ENCODE measurements around the gene EMID1.

EMID1 gene

DNA sequence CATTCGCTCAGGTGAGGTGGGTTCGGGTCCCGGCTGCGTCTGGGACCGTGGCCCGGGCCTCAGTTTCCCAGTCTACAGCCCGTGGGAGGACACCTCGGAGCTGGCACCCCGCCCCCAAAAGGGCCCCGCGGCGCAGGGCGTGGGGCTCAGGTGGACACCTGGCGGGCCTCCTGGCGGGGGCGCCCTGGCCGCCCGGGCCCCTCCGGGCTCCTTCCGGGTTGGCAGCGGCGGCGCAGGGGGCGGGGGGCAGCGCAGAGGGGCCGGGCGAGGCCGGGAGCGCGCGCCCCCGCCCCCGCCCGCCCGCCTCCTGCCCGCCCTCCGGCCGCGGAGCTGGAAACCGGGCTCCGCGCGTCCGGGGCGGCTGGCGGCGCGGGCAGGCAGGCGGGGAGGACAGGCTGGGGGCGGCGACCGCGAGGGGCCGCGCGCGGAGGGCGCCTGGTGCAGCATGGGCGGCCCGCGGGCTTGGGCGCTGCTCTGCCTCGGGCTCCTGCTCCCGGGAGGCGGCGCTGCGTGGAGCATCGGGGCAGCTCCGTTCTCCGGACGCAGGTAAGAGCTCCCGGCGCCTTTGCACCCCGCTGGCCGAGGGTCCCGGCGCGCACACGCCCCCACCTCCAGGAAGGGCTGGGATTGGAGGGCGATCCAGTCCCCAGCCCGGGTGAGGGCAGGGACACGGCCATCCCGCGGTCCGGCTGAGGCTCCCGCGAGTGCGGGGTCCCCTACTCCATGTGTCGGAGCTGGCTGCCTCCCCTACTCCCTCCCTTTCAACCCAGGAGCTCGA lies at the start of gene EMID1:
TSS of gene EMID1 (plus strand) at position 303 of the 778 bp plus-strand sequence. CDS start at position 446, 143 bp downstream.
- TF ChIP-seq, protein P1, sequence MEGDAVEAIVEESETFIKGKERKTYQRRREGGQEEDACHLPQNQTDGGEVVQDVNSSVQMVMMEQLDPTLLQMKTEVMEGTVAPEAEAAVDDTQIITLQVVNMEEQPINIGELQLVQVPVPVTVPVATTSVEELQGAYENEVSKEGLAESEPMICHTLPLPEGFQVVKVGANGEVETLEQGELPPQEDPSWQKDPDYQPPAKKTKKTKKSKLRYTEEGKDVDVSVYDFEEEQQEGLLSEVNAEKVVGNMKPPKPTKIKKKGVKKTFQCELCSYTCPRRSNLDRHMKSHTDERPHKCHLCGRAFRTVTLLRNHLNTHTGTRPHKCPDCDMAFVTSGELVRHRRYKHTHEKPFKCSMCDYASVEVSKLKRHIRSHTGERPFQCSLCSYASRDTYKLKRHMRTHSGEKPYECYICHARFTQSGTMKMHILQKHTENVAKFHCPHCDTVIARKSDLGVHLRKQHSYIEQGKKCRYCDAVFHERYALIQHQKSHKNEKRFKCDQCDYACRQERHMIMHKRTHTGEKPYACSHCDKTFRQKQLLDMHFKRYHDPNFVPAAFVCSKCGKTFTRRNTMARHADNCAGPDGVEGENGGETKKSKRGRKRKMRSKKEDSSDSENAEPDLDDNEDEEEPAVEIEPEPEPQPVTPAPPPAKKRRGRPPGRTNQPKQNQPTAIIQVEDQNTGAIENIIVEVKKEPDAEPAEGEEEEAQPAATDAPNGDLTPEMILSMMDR (IDR thresholded peaks at IDR 0.05; ENCODE audit: low read depth, low read length, missing control alignments) = peak; percentile 37
- peaks cover 3% of the 10 kb centered on the region for H3K27me3 ChIP-seq (replicated peaks)
- in situ Hi-C loops (cut with HindIII; ENCODE audit: low pct_ligation_motif_present, low sequenced_read_pairs) = no loop called here
- peak within 1 kb of the TSS; percentile 47 for H3K4me3 ChIP-seq (ENCODE audit: low read depth, low read length)
- H3K36me3 ChIP-seq (replicated peaks) = no peaks in the 10 kb centered on the region
- DNase-seq = no peak
- no peak within 1 kb of the TSS for H3K27ac ChIP-seq

DNA sequence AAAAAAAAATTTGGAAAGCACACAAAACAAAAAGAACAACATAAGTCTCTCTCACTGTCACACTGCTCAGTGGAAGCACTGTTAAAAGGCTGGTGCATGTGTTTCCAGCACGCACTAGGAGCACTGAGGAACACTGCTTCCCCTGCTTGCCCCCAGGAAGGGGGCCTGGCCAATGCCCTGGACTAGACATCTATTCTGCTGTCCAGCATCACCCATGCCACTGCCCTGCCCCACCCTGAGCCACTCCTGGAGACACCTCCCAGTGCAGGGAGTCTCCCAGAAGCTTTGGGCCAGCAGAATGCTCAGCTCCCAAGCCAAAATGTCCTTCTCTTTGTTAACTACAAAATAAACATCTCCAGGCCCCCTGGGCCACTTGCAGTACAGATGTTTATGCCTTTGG lies 49.7 kb upstream of the EMID1 start:
- no peak overlapping the region for H3K4me3 ChIP-seq (ENCODE audit: low read depth, low read length)
- in situ Hi-C loops (cut with HindIII; ENCODE audit: low pct_ligation_motif_present, low sequenced_read_pairs) = no loop called here
- no peak for DNase-seq
- H3K27ac ChIP-seq = no peak overlapping the region
- H3K27me3 ChIP-seq (replicated peaks) = no peaks in the 10 kb centered on the region
- H3K36me3 ChIP-seq (replicated peaks) = no peaks in the 10 kb centered on the region
- TF ChIP-seq, protein P1 (IDR thresholded peaks at IDR 0.05; ENCODE audit: low read depth, low read length, missing control alignments) = no peak

DNA sequence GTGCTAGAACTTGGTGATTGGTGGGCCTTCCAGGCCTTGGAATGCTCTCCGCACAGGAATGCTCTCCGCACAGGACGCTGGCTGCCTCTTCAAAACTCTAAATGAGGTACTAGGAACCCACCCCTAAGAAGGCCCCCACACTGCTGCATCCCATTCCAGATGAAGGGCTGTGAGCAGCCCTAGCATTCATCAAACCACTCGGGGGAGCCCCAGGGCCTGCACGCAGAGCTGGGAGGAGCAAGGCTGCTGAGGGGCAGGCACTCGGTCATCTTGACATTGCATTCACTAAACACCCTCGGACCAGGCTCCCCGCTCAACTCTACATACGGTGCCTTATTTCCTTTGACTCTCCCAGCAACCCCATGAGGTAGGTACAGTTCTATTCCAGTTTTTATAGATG lies 49.2 kb upstream of the EMID1 start:
- in situ Hi-C loops (cut with HindIII; ENCODE audit: low pct_ligation_motif_present, low sequenced_read_pairs) = no loop called here
- no peak for DNase-seq
- no peaks in the 10 kb centered on the region for H3K36me3 ChIP-seq (replicated peaks)

DNA sequence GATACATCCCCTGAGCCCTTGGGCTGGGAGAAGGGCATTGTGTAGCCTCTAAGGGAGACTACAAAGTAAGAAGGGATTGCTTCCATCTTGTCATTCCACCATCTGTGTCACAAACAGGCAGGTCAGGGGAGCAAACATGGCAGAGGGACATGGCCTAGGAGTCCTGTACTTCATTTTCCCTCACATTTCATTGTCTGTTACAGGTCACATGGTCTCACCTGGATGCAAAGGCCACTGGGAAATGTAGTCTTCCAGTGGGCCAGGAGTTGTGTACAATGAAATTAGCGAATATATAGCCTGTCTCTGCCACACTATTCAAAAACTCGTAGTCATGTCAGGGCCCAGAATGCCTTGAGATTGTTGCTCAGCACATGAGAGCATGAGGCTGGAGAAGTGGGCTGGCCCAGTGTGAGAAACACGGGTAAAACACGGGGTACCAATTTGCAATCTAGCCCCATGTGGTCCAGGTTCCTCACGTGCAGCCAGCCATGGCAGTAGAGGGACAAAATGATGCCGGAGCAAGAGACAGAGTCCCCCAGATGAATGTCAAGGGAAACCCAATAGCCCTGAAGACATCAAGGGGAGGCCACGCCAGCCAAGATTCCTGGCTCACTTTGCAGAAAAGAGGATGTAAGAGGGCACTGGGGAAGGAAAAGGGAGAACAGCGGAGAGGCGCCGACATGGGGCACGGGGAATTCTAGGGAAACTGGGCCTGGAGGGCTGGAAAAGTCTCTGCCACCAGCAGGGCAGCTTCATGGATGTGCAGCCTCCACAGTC lies 47.7 kb upstream of the EMID1 start:
- Histone ChIP-seq H3K27me3 (replicated peaks) (no peaks in the 10 kb centered on the region), H3K36me3 (replicated peaks) (no peaks in the 10 kb centered on the region), H3K4me3 (ENCODE audit: low read depth, low read length) (no peak overlapping the region), H3K27ac (no peak overlapping the region)
- DNase-seq = no peak
- in situ Hi-C loops (cut with HindIII; ENCODE audit: low pct_ligation_motif_present, low sequenced_read_pairs) = no loop called here
- TF ChIP-seq, protein P1 (IDR thresholded peaks at IDR 0.05; ENCODE audit: low read depth, low read length, missing control alignments) = no peak

More for the DNA sequence above, 49.2 kb upstream of the EMID1 start:
- TF ChIP-seq, protein P1 (IDR thresholded peaks at IDR 0.05; ENCODE audit: low read depth, low read length, missing control alignments) = peak; percentile 57
- no peak overlapping the region for H3K27ac ChIP-seq
- no peaks in the 10 kb centered on the region for H3K27me3 ChIP-seq (replicated peaks)
- H3K4me3 ChIP-seq (ENCODE audit: low read depth, low read length) = no peak overlapping the region

DNA sequence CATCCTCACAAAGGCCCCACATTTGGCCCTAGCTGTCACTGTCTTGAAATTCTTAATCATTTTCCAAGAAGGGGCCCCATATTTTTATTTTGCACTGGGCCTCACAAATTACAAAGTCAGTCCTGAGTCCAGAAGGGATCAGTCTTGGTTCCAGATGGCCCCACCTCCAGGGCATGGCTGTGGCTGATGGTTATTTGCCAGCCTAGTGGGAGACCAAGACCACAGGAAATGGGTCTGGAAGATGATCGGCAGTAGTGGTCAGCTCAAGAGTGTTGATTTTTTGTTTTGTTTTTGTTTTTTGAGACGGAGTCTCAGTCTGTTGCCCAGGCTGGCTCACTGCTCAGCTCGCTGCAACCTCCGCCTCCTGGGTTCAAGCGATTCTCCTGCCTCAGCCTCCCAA lies 47.1 kb upstream of the EMID1 start:
- Histone ChIP-seq H3K27ac (no peak overlapping the region), H3K4me3 (ENCODE audit: low read depth, low read length) (no peak overlapping the region), H3K36me3 (replicated peaks) (no peaks in the 10 kb centered on the region), H3K27me3 (replicated peaks) (no peaks in the 10 kb centered on the region)
- TF ChIP-seq, protein P1 (IDR thresholded peaks at IDR 0.05; ENCODE audit: low read depth, low read length, missing control alignments) = no peak
- DNase-seq = no peak
- in situ Hi-C loops (cut with HindIII; ENCODE audit: low pct_ligation_motif_present, low sequenced_read_pairs) = no loop called here

All from brain microvascular endothelial cell (primary cell).